ENCODE measurements around the gene MAP3K5.
"Not testable (repeated sequence)": the region's sequence is repeated elsewhere in the genome, so short reads cannot be mapped to it uniquely, and the experiment has no call there.

The MAP3K5 gene

GRCh38 chr6:136793363-136793762, 1.1 kb upstream of the MAP3K5 start:
- no peak for DNase-seq (ENCODE audit: low spot score)

GRCh38 chr6:136792095-136792409, 225 bp downstream of the MAP3K5 start:
- DNase-seq (ENCODE audit: low spot score) = no peak

GRCh38 chr6:136791296-136792094, 782 bp downstream of the MAP3K5 start:
- peak; percentile 40 for DNase-seq (ENCODE audit: low spot score)

GRCh38 chr6:136790411-136791295, 1.6 kb downstream of the MAP3K5 start:
- DNase-seq (ENCODE audit: low spot score) = no peak

GRCh38 chr6:136789440-136789839, 2.8 kb downstream of the MAP3K5 start:
- not testable (repeated sequence) for DNase-seq (ENCODE audit: low spot score)

- DNase-seq (ENCODE audit: low spot score) = no peak
Observed at GRCh38 chr6:136788069-136788902, 4.0 kb downstream of the MAP3K5 start.

DNA sequence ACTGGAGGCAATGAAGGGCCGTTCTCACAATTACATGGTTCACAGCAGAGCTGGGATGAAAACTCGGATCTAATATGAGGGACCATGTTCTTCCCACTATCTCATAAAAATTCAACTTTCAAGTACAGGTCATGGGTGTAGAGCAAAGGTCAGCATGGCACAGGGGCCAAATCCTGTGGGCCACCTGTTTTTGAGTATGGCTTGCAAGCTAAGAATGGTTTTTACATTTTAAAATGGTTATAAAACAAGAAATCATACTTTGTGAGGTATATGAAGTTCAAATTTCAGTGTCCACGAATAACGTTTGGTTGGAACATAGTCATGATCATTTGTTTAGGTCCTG, 4.6 kb downstream of the MAP3K5 start:
- DNase-seq (ENCODE audit: low spot score) = no peak

- no peak for DNase-seq (ENCODE audit: low spot score)
Observed at GRCh38 chr6:136786658-136787057, 5.6 kb downstream of the MAP3K5 start.

- peak; percentile 68 for DNase-seq (ENCODE audit: low spot score)
Observed at GRCh38 chr6:136784910-136785746, 7.1 kb downstream of the MAP3K5 start.

GRCh38 chr6:136784271-136784664, 8.0 kb downstream of the MAP3K5 start:
- no peak for DNase-seq (ENCODE audit: low spot score)

DNA sequence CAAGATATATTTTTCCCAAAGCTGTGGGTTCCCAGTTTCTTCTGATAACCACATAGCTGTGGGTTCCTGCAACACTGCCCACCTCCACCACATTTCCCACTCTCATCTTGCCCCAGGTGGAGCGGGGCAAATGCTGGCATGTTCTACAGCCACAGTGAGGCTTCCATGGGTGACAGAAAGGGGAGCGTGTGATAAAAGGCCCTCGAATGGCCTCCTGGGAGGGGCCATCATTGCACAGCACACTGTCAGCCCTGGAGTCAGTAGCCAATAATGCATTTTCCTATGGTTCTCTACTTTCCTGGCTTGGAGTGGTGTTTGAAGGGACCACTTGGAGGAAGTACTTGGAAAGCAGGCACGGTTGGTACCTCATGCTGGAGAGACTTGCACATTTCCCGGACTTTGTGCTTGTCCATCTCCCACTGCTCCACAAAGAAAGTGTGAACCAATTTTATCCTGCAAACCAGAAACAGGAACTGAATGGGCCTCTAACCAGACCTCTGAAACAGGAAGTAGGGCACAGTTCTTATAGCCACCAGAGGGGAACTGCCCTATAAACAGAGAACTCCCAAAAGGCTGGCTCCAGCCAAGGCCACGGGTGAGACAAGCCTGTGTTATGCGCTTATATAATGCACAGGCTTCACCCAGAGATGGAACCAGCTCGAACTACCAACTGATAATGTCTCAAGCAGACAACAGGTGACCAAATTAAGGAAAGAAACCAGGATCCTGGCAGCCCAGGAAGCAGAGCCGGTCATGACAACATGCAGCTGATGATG, 8.6 kb downstream of the MAP3K5 start:
- DNase-seq (ENCODE audit: low spot score) = peak; percentile 79

- no peak for DNase-seq (ENCODE audit: low spot score)
Observed at GRCh38 chr6:136783021-136783420, 9.3 kb downstream of the MAP3K5 start.

DNA sequence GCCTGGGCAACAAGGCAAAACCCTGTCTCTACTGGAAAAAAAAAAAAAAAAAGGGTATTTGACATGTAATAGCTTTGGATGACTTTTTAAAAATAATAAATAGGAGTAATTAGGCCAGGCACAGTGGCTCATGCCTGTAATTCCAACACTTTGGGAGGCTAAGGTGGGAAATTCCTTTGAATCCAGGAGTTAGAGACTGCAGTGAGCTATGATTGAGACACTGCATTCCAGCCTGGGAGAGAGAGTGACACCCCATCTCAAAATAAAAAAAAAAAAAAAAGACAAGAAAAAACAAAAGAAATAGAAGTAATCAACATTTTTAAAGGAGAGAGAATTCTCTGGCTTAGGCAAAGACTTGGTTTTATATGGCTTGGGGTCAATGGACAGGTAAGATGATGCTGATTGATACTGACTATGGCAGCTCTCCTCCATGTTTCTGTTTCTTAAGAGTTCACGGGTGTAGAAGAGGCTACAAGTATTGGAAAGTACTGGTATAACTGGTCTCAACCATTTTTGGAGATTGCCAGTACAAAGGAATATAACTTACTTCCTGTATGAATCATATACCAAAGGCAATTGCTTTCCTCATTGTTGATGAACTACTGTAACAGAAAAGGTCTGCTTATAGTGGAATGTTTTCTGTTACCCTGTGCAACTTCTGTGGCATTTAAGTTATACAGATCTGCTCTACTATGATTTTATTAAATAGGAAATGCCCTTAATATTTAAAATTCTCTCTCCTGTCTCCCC, 10.1 kb downstream of the MAP3K5 start:
- no peak for DNase-seq (ENCODE audit: low spot score)

- no peak for DNase-seq (ENCODE audit: low spot score)
Observed at GRCh38 chr6:136780972-136781371, 11.3 kb downstream of the MAP3K5 start.

- DNase-seq (ENCODE audit: low spot score) = no peak
Observed at GRCh38 chr6:136779682-136780081, 12.6 kb downstream of the MAP3K5 start.

- DNase-seq (ENCODE audit: low spot score) = no peak
Observed at GRCh38 chr6:136777651-136778050, 14.6 kb downstream of the MAP3K5 start.

DNA sequence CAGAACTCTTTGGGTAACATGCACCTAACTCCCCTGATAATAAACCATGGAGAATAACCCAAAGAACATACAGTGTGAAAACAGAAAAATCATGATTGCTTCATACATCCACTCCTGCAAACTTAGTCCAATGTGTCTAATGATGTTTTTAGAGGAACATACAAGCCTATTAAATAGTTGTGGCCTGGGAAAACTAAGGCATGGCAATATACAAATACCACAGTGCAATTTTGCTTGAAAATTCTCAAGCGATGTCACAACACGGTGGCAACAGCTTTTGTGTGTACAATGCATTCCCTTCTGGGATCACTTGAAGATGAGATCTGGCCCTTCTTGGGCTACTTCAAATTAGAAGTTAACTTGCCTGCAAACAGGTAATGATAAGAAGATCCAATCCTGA, 16.7 kb downstream of the MAP3K5 start:
- DNase-seq (ENCODE audit: low spot score) = no peak

GRCh38 chr6:136775081-136775480, 17.2 kb downstream of the MAP3K5 start:
- no peak for DNase-seq (ENCODE audit: low spot score)

- no peak for DNase-seq (ENCODE audit: low spot score)
Observed at GRCh38 chr6:136774228-136775041, 17.8 kb downstream of the MAP3K5 start.
